IMR-90 (cell line): Measurements from ENCODE around the gene IFI27L2. TPM values are rescaled to one million over a fixed set of nuclear protein-coding genes. Genes with fewer than 3 reads are reported as not detected.

Experiments used
- ATAC-seq: fragments of 200-7000 bp; cut with Tn5 transposase; 2 replicates; pipeline ENCODE4 v1.9.1; 2020; ENCODE audit warnings: low read depth, mild to moderate bottlenecking, moderate library complexity
- BruUV-seq: library from RNA; stranded (reverse); fragments of 400-500 nt; replicated peaks from 2 replicates; lab custom pipeline; 2021; lab: Mats Ljungman, UMichigan
- CTCF ChIA-PET: fragments of 300-600 bp; formaldehyde crosslinking; extraction: SDS; loops from one replicate; lab custom pipeline; 2021; ENCODE audit warnings: antibody characterized with exemption; lab: Yijun Ruan, JAX
- POLR2A ChIA-PET: fragments of 300-600 bp; sonication (Branson Sonifier 250); formaldehyde crosslinking; loops from one replicate; lab custom pipeline; 2022; ENCODE audit warnings: antibody characterized with exemption; ENCODE audit not compliant: unreplicated experiment; lab: Charles Lee
- DNase-seq: peaks from one replicate; pipeline ENCODE4 v3.0.0; 2013
- H2AFZ ChIP-seq: replicated peaks from 2 replicates; pipeline ENCODE3; 2013; ENCODE audit warnings: low read length, mild to moderate bottlenecking; ENCODE audit not compliant: poor library complexity
- H2AK5ac ChIP-seq: 2 replicates; pipeline ENCODE4 v1.6.1; 2013; ENCODE audit warnings: low read depth, low read length, inconsistent platforms
- H2AK9ac ChIP-seq: replicated peaks from 2 replicates; pipeline ENCODE3; 2013; ENCODE audit warnings: mild to moderate bottlenecking, low read depth, low read length, moderate library complexity; ENCODE audit not compliant: poor library complexity
- H2BK120ac ChIP-seq: 2 replicates; pipeline ENCODE4 v1.6.1; 2013; ENCODE audit warnings: low read depth, low read length, inconsistent platforms
- H2BK15ac ChIP-seq: 3 replicates; pipeline ENCODE4 v1.6.1; 2013; ENCODE audit warnings: low read depth, low read length, inconsistent platforms
- H2BK20ac ChIP-seq: 2 replicates; pipeline ENCODE4 v1.6.1; 2013; ENCODE audit warnings: low read depth, mild to moderate bottlenecking, inconsistent platforms, low read length, moderate library complexity
- H2BK5ac ChIP-seq: 2 replicates; pipeline ENCODE4 v1.6.1; 2013; ENCODE audit warnings: mild to moderate bottlenecking, low read depth, low read length, inconsistent platforms; ENCODE audit not compliant: poor library complexity, severe bottlenecking
- H3K14ac ChIP-seq: replicated peaks from 2 replicates; pipeline ENCODE4 v1.6.1; 2013; ENCODE audit warnings: low read depth, low read length, inconsistent platforms
- H3K18ac ChIP-seq: 2 replicates; pipeline ENCODE4 v1.6.1; 2013; ENCODE audit warnings: low read depth, low read length, control low read depth
- H3K23ac ChIP-seq: 2 replicates; pipeline ENCODE4 v1.6.1; 2013; ENCODE audit warnings: low read depth, low read length, inconsistent platforms
- H3K27ac ChIP-seq: 2 replicates; pipeline ENCODE4 v1.5.1; 2013; ENCODE audit warnings: mild to moderate bottlenecking, control low read depth, low read length; ENCODE audit not compliant: insufficient read depth
- H3K27me3 ChIP-seq: 2 replicates; pipeline ENCODE4 v1.6.1; 2013; ENCODE audit warnings: low read length; ENCODE audit not compliant: control insufficient read depth, insufficient read depth
- H3K36me3 ChIP-seq: 2 replicates; pipeline ENCODE4 v1.6.1; 2013; ENCODE audit warnings: low read length, mixed read lengths; ENCODE audit not compliant: control insufficient read depth, insufficient read depth
- H3K4ac ChIP-seq: 2 replicates; pipeline ENCODE4 v1.6.1; 2013; ENCODE audit warnings: low read depth, low read length, inconsistent platforms
- H3K4me1 ChIP-seq: 2 replicates; pipeline ENCODE4 v1.6.1; 2013; ENCODE audit warnings: low read length, mixed read lengths; ENCODE audit not compliant: control insufficient read depth, insufficient read depth
- H3K4me2 ChIP-seq: 2 replicates; pipeline ENCODE4 v1.6.1; 2013; ENCODE audit warnings: low read depth, mild to moderate bottlenecking, control low read depth, low read length, moderate library complexity
- H3K4me3 ChIP-seq: 2 replicates; pipeline ENCODE4 v1.5.1; 2013; ENCODE audit warnings: low read depth, mild to moderate bottlenecking, control low read depth, low read length, moderate library complexity; ENCODE audit not compliant: insufficient read depth
- H3K56ac ChIP-seq: 2 replicates; pipeline ENCODE4 v1.6.1; 2013; ENCODE audit warnings: low read length, inconsistent platforms; ENCODE audit not compliant: insufficient read depth; ENCODE audit errors: extremely low read depth
- H3K79me1 ChIP-seq, 2 experiments: 2 replicates each; pipeline ENCODE4 v1.6.1; 2013; ENCODE audit warnings: low read length in 2 of 2, inconsistent platforms in 1 of 2, low read depth in 1 of 2
- H3K9ac ChIP-seq: 2 replicates; pipeline ENCODE4 v1.6.1; 2013; ENCODE audit warnings: low read depth, low read length, control low read depth
- H3K9me1 ChIP-seq: 2 replicates; pipeline ENCODE4 v1.6.1; 2013; ENCODE audit warnings: low read length, inconsistent platforms; ENCODE audit not compliant: insufficient read depth
- H3K9me3 ChIP-seq: 2 replicates; pipeline ENCODE4 v1.6.1; 2013; ENCODE audit warnings: low read length; ENCODE audit not compliant: control insufficient read depth, insufficient read depth
- H4K20me1 ChIP-seq: 2 replicates; pipeline ENCODE4 v1.6.1; 2013; ENCODE audit warnings: low read length, inconsistent platforms; ENCODE audit not compliant: insufficient read depth
- H4K5ac ChIP-seq: 2 replicates; pipeline ENCODE4 v1.6.1; 2013; ENCODE audit warnings: mild to moderate bottlenecking, low read depth, low read length, control low read depth
- H4K8ac ChIP-seq, 2 experiments: 2 replicates each; pipeline ENCODE4 v1.6.1; 2013; ENCODE audit warnings: low read depth in 2 of 2, low read length in 2 of 2, control low read depth in 1 of 2, inconsistent platforms in 1 of 2
- H4K91ac ChIP-seq: 2 replicates; pipeline ENCODE4 v1.6.1; 2013; ENCODE audit warnings: low read depth, low read length, inconsistent platforms; ENCODE audit not compliant: insufficient read depth
- BHLHE40 ChIP-seq: fragments of 150-350 bp; IDR thresholded peaks from 2 replicates; pipeline ENCODE4 v1.6.1; 2016; ENCODE audit warnings: mild to moderate bottlenecking, low read depth, low read length
- CEBPB ChIP-seq: IDR thresholded peaks from 2 replicates; pipeline ENCODE4 v1.6.1; 2012; ENCODE audit warnings: low read depth, low read length, improper control_type of control experiment
- CHD1 ChIP-seq: IDR thresholded peaks from 2 replicates; pipeline ENCODE4 v1.6.1; 2012; ENCODE audit warnings: low read depth, low read length, improper control_type of control experiment
- CTCF ChIP-seq: conservative IDR thresholded peaks from 2 replicates; pipeline ENCODE4 v1.5.1; 2012; ENCODE audit warnings: mild to moderate bottlenecking, low read depth, low read length, improper control_type of control experiment
- ELK1 ChIP-seq: fragments of 150-350 bp; IDR thresholded peaks from 2 replicates; pipeline ENCODE4 v1.6.1; 2016; ENCODE audit warnings: low read depth, mild to moderate bottlenecking, low read length, moderate library complexity, borderline replicate concordance
- MAZ ChIP-seq: IDR thresholded peaks from 2 replicates; pipeline ENCODE4 v1.6.1; 2012; ENCODE audit warnings: low read depth, mild to moderate bottlenecking, low read length, improper control_type of control experiment, moderate library complexity, borderline replicate concordance
- MXI1 ChIP-seq: IDR thresholded peaks from 2 replicates; pipeline ENCODE4 v1.6.1; 2012; ENCODE audit warnings: low read depth, mild to moderate bottlenecking, low read length, moderate library complexity, borderline replicate concordance
- NFE2L2 ChIP-seq: fragments of 150-350 bp; IDR thresholded peaks from 2 replicates; pipeline ENCODE4 v1.6.1; 2016; ENCODE audit warnings: low read depth, mild to moderate bottlenecking, low read length
- POLR2A ChIP-seq: IDR thresholded peaks from 2 replicates; pipeline ENCODE4 v1.6.1; 2012; ENCODE audit warnings: mild to moderate bottlenecking, low read depth, low read length
- RAD21 ChIP-seq: IDR thresholded peaks from 2 replicates; pipeline ENCODE4 v1.6.1; 2012; ENCODE audit warnings: low read length, improper control_type of control experiment
- RCOR1 ChIP-seq: IDR thresholded peaks from 2 replicates; pipeline ENCODE4 v1.6.1; 2012; ENCODE audit warnings: mild to moderate bottlenecking, low read length, improper control_type of control experiment; ENCODE audit not compliant: insufficient replicate concordance
- RFX5 ChIP-seq: IDR thresholded peaks from 2 replicates; pipeline ENCODE4 v1.8.0; 2012; ENCODE audit warnings: low read depth, mild to moderate bottlenecking, low read length, moderate library complexity
- USF2 ChIP-seq: fragments of 150-350 bp; IDR thresholded peaks from 2 replicates; pipeline ENCODE4 v1.6.1; 2017; ENCODE audit warnings: mild to moderate bottlenecking, antibody characterized with exemption, low read length, low read depth
- WGBS, 2 experiments: methylation state at CpG; one replicate each; pipeline versions ENCODE4 v1.1.5 to v1.1.7; 2013; ENCODE audit warnings: missing lambda C conversion rate in 2 of 2; ENCODE audit not compliant: insufficient read length in 1 of 2; ENCODE audit errors: extremely low coverage in 2 of 2; 5-methylcytosine and 5-hydroxymethylcytosine counted together
- dilution Hi-C: fragments of 300-500 bp; cut with HindIII; formaldehyde crosslinking; loops from one replicate; pipeline ENCODE4 v1.14.3; 2018; ENCODE audit warnings: low sequenced_read_pairs; ENCODE audit not compliant: unreplicated experiment
- in situ Hi-C: fragments of 300-500 bp; cut with MboI; formaldehyde crosslinking; loops from 3 replicates; pipeline ENCODE4 v1.14.3; 2019; ENCODE audit warnings: low sequenced_read_pairs, inconsistent platforms, mixed read lengths
- intact Hi-C: fragments of 100-400 bp; cut with micrococcal nuclease; formaldehyde crosslinking; loops from 2 replicates; pipeline ENCODE4 v1.10.0; 2022
- polyA plus RNA-seq, 3 experiments: library from polyadenylated mRNA; depleted of rRNA; stranded (reverse); fragments of >200 nt; gene quantifications; 2 replicates each; pipeline ENCODE4 v1.2.3, GENCODE V29; 2012; ENCODE audit warnings: low replicate concordance in 1 of 3
- total RNA-seq: library from RNA; depleted of rRNA; stranded (reverse); fragments of >200 nt; gene quantifications from 2 replicates; pipeline ENCODE4 v1.2.3, GENCODE V29; 2012

IFI27L2 gene
- total and polyA plus RNA-seq, 2 of the 4 experiments (the other 2 are of a cell fraction): 43.0 to 187 TPM

- H3K36me3 ChIP-seq: peaks cover 12% of the 10 kb centered on the region
- no peak overlapping the region for H3K18ac ChIP-seq
- H3K14ac ChIP-seq: no peak overlapping the region
- no peak overlapping the region for H4K5ac ChIP-seq
- H3K27me3 ChIP-seq: no peaks in the 10 kb centered on the region
- in situ Hi-C loops (no loop called here), intact Hi-C loops (no loop called here), dilution Hi-C loops (no loop called here)
- H3K56ac ChIP-seq: no peak overlapping the region
- WGBS, 2 experiments: no CpG with 5 or more reads among the region's 9 CpGs
- H4K8ac ChIP-seq: no peak overlapping the region
- no peak overlapping the region for H2BK20ac ChIP-seq
- H3K4ac ChIP-seq: no peak overlapping the region
- no peak overlapping the region for H2AK5ac ChIP-seq
- no peak overlapping the region for H3K4me3 ChIP-seq
- H3K4me1 ChIP-seq: peaks cover 18% of the 10 kb centered on the region
- CTCF ChIA-PET: interaction anchor here (1.7 kb wide), 1 partner anchor 12 kb away, joined by 5 read pairs; no protein-coding TSS in a partner anchor
- no peak overlapping the region for H2AK9ac ChIP-seq
- H4K20me1 ChIP-seq: 0 out of 2 replicates have a peak, but pooled peaks cover 2% of the 10 kb centered on the region
- BruUV-seq: no TSS peak
- no peak overlapping the region for H2BK120ac ChIP-seq
- no peak overlapping the region for H4K91ac ChIP-seq
- H2BK5ac ChIP-seq: no peak overlapping the region
- POLR2A ChIA-PET: no interaction called here
- peaks cover 10% of the 10 kb centered on the region; the same call in 1 of the 2 replicates for H3K9me1 ChIP-seq
- TF ChIP-seq CHD1 (no peak), RAD21 (no peak), RFX5 (no peak), CEBPB (no peak), POLR2A (no peak), CTCF (no peak), MXI1 (no peak), NFE2L2 (no peak), MAZ (no peak), BHLHE40 (no peak), RCOR1 (no peak), ELK1 (no peak), USF2 (no peak)
- ATAC-seq (no peak), DNase-seq (no peak)
- H3K9ac ChIP-seq: no peak overlapping the region
- peaks cover 0 to 14% of the 10 kb centered on the region in 2 experiments; a peak in 1 of 4 replicates for H3K79me1 ChIP-seq
- no peak overlapping the region for H3K23ac ChIP-seq
- H3K4me2 ChIP-seq: no peak overlapping the region
- H2AFZ ChIP-seq: no peak overlapping the region
- H3K9me3 ChIP-seq: no peaks in the 10 kb centered on the region; the same call in 1 of the 2 replicates
- no peak overlapping the region for H3K27ac ChIP-seq
- H2BK15ac ChIP-seq: no peak overlapping the region
Measured at GRCh38 chr14:94124582-94125377, 4.6 kb downstream of the IFI27L2 start.
